Ovary (tissue), 9 donors: ENCODE measurements around the gene SORL1. TPM values are rescaled to one million over a fixed set of nuclear protein-coding genes. Genes with fewer than 3 reads are reported as not detected.

Experiments
- DNase-seq, 5 donors: peaks; one replicate each; pipeline ENCODE4 v3.0.0-alpha.2; 2019 to 2020
- H3K27ac ChIP-seq, 2 donors: fragments of 200-600 bp; one replicate each; pipeline versions ENCODE4 v1.5.1 to v1.8.0; 2019 to 2022
- H3K27me3 ChIP-seq: fragments of 200-600 bp; one replicate; pipeline ENCODE4 v1.8.0; 2022
- H3K36me3 ChIP-seq: fragments of 200-600 bp; sonication (generic); one replicate; pipeline ENCODE4 v1.5.1; 2019
- H3K4me1 ChIP-seq: one replicate; pipeline ENCODE4 v1.8.1; 2013; ENCODE audit warnings: mild to moderate bottlenecking, moderate library complexity; ENCODE audit not compliant: insufficient read depth
- H3K4me3 ChIP-seq: fragments of 200-600 bp; sonication (generic); one replicate; pipeline ENCODE4 v1.5.1; 2017
- H3K9me3 ChIP-seq, 2 donors: fragments of 200-600 bp in 1 of 2; sonication (generic) in 1 of 2; one replicate each; pipeline versions ENCODE4 v1.5.1 to v1.8.1; 2013 to 2019; ENCODE audit warnings: mild to moderate bottlenecking in 1 of 2, moderate library complexity in 1 of 2
- CTCF ChIP-seq, 3 donors: fragments of 450-650 bp in 2 of 3; fragments of 200-600 bp in 1 of 3; IDR thresholded peaks; one replicate each; pipeline versions ENCODE4 v1.5.1 to v1.8.0; 2016 to 2022; ENCODE audit warnings: antibody characterized with exemption in 3 of 3, mild to moderate bottlenecking in 1 of 3
- EP300 ChIP-seq: sonication (generic); formaldehyde crosslinking; IDR thresholded peaks from one replicate; pipeline ENCODE4 v1.6.1; 2017; ENCODE audit warnings: antibody characterized with exemption
- POLR2A ChIP-seq: fragments of 450-650 bp; IDR thresholded peaks from one replicate; pipeline ENCODE4 v1.6.1; 2017; ENCODE audit warnings: antibody characterized with exemption, mild to moderate bottlenecking, moderate library complexity
- WGBS, 3 donors: extraction: QIAGEN DNeasy Blood & Tissue Kit in 1 of 3; methylation state at CpG; one replicate each; pipeline versions ENCODE4 v1.1.5 to v1.1.7; 2013 to 2017; 5-methylcytosine and 5-hydroxymethylcytosine counted together
- intact Hi-C, 4 donors: fragments of 100-400 bp; cut with DNase I; formaldehyde crosslinking; loops; one replicate each; pipeline versions ENCODE4 v1.11.0 to v1.15.1; 2022 to 2023
- polyA plus RNA-seq, 2 donors: library from polyadenylated mRNA; stranded (reverse); fragments of 200-250 nt in 1 of 2; fragments of 350-450 nt in 1 of 2; fragmentation: Illumina TruSeq in 1 of 2; extraction: RNeasy Lipid Tissue Mini Kit (QIAGEN cat#74804) in 1 of 2; gene quantifications; one replicate each; pipeline ENCODE4 v1.2.3, GENCODE V29; 2013 to 2014
- total RNA-seq, 7 donors: library from RNA; depleted of rRNA in 2 of 7; stranded (reverse); fragments of >200 nt in 2 of 7; fragmentation: NEBNext Ultra II Directional in 3 of 7; extraction: Animal tissue kit (Norgen Biotek cat#: 25700) in 3 of 7; gene quantifications; one replicate each; pipeline versions ENCODE4 v1.1.0 to v1.2.4, GENCODE V29; 2016 to 2023
- donor health status: DM: no; HTN: no; CAD: no; lungs with moderate emphysema.
- donor health status: DM: no; HTN: no; CAD: no.
- donor health status: Bipolar disorder and iron deficiency.
- donor health status: DM: yes; HTN: yes; CAD: no.
- donor health status: DM: no; HTN: no; CAD: no.
- donor health status: DM: yes; HTN: yes; CAD: no.

The SORL1 gene
- total and polyA plus RNA-seq, 9 donors, result 2.9 to 64.5 (median 23.4) TPM

- Histone ChIP-seq H3K9me3 (no peaks in the 10 kb centered on the region), H3K27ac (no peak overlapping the region), H3K4me3 (no peak overlapping the region), H3K27me3 (no peaks in the 10 kb centered on the region), H3K36me3 (no peaks in the 10 kb centered on the region), H3K4me1 (peaks cover 6% of the 10 kb centered on the region)
- intact Hi-C loops, result no loop called here
- no peak for DNase-seq
- 71 to 83% (median 80%) methylated on average over 4 of the region's 4 CpGs for WGBS, 3 donors
- no peak for TF ChIP-seq EP300
- no peak for TF ChIP-seq CTCF (IDR thresholded peaks at IDR 0.05)
- TF ChIP-seq POLR2A, result no peak
These were observed 32.3 kb upstream of the SORL1 start for GRCh38 chr11:121419836-121420235.

- DNase-seq, result no peak
- Histone ChIP-seq H3K27me3 (no peaks in the 10 kb centered on the region), H3K4me1 (peaks cover 6% of the 10 kb centered on the region), H3K36me3 (no peaks in the 10 kb centered on the region), H3K27ac (no peak overlapping the region), H3K9me3 (no peaks in the 10 kb centered on the region), H3K4me3 (no peak overlapping the region)
- TF ChIP-seq EP300, result no peak
- TF ChIP-seq CTCF (IDR thresholded peaks at IDR 0.05), result no peak
- TF ChIP-seq POLR2A, result no peak
- WGBS, 3 donors, result 87 to 90% (median 89%) methylated on average over 2 of the region's 2 CpGs
- intact Hi-C loops, result no loop called here
These were observed 31.7 kb upstream of the SORL1 start for GRCh38 chr11:121420398-121420797.

DNA sequence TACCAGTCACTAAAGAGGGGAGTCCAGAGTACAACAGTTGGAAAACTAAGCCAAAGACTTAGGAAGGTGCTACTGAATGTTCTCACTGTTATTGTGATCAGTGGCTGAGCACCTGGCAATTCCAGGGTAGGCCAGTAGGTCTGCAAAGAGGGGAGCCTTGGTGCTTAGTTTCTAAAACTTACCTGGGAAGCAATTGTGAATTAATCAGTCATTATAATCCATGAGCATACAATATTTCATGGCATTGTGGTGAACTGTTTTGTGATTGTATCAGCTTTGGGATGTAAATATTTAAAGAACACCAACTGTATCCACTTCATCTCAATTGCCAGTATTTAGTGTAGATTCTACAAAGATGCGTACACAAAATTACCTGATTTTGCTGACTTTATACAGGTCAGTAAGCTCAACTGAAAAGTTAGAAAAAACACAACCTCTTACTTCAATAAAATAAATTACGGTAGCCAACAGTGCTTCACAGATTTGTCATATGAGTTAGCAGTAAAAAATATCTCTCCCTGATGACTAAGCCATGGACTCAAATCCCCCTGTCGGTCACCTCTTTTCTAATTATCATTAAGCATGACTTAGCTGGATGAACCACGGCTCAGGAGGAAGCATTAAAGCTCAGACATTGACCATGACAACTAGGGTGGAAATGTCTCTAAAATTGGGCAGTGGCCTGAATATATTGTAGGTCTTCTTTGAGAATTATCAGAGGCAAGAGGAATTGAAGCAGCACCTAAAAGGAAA lies 30.8 kb upstream of the SORL1 start:
- Histone ChIP-seq H3K4me1 (peaks cover 5% of the 10 kb centered on the region), H3K36me3 (no peaks in the 10 kb centered on the region), H3K27ac (no peak overlapping the region), H3K27me3 (no peaks in the 10 kb centered on the region), H3K4me3 (no peak overlapping the region), H3K9me3 (no peaks in the 10 kb centered on the region)
- no peak for DNase-seq
- WGBS, 3 donors, result 77 to 88% (median 87%) methylated on average over 4 of the region's 4 CpGs
- no peak for TF ChIP-seq CTCF (IDR thresholded peaks at IDR 0.05)
- TF ChIP-seq POLR2A, result no peak
- no peak for TF ChIP-seq EP300
- intact Hi-C loops, result no loop called here

DNA sequence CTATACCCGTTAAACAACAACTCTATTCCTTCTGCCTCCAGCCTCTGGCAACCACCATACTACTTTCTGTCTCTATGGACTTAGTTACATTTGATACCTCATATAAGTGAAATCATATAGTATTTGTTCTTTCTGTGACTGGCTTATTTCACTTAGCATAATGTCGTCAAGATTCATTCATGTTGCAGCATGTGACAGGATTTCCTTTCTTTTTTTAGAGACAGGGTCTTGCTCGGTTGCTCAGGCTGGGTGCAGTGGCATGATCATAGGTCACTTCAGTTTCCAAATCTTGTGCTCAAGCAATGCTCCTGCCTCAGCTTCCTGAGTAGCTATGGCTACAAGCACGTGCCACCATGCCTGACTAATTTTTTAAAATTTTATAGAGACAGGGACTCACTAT lies 29.4 kb upstream of the SORL1 start:
- no peak for DNase-seq
- Histone ChIP-seq H3K4me3 (no peak overlapping the region), H3K4me1 (no peaks in the 10 kb centered on the region), H3K27ac (no peak overlapping the region), H3K27me3 (no peaks in the 10 kb centered on the region), H3K36me3 (no peaks in the 10 kb centered on the region), H3K9me3 (no peaks in the 10 kb centered on the region)
- intact Hi-C loops, result no loop called here
- WGBS, 3 donors, result 67 to 81% (median 74%) methylated on average over 4 of the region's 4 CpGs
- TF ChIP-seq CTCF (IDR thresholded peaks at IDR 0.05), result no peak
- no peak for TF ChIP-seq EP300
- no peak for TF ChIP-seq POLR2A
